ENCODE results near the gene AATK. TPM values are rescaled to one million over a fixed set of nuclear protein-coding genes. Genes with fewer than 3 reads are reported as not detected.

Gene AATK
- polyA plus RNA-seq, 1 donor (not counting 4 experiments of a cell fraction or from before 2014, with no cell fraction given), result 0.16 TPM

GRCh38 chr17:81095383-81095762 lies 70.6 kb downstream of the AATK start:
- no peaks in the 10 kb centered on the region for H3K9me3 ChIP-seq (ENCODE audit: control insufficient read depth, low read depth, low read length)
- dilution Hi-C loops (cut with MboI; ENCODE audit: extremely low pct_ligation_motif_present, low sequenced_read_pairs), result no loop called here
- peaks cover 72% of the 10 kb centered on the region for H3K4me1 ChIP-seq (ENCODE audit: control insufficient read depth, extremely low read depth, insufficient read depth, low read length)
- peak overlapping the region; percentile 97 for H3K27ac ChIP-seq (ENCODE audit: control insufficient read depth, insufficient read depth, low read length)
- no peaks in the 10 kb centered on the region for H3K27me3 ChIP-seq (ENCODE audit: control insufficient read depth, extremely low read depth, insufficient read depth, low read length)
- peaks cover 8% of the 10 kb centered on the region for H3K9me1 ChIP-seq (ENCODE audit: control insufficient read depth, extremely low read depth, insufficient read depth, low read length)
- H3K4me2 ChIP-seq (ENCODE audit: control insufficient read depth, extremely low read depth, insufficient read depth, low read depth, low read length), result peak overlapping the region; percentile 72
- TF ChIP-seq CTCF (optimal IDR thresholded peaks at IDR 0.05 in 1 of 3, IDR thresholded peaks at IDR 0.05 in 1 of 3, conservative IDR thresholded peaks at IDR 0.05 in 1 of 3; ENCODE audit: extremely low read depth in 1 of 3, insufficient read depth in 2 of 3, low read length in 3 of 3), result no peak
- no peak for TF ChIP-seq EZH2 (IDR thresholded peaks at IDR 0.05; ENCODE audit: low read length)
- DNase-seq (ENCODE audit: low read depth, low spot score) (no peak), FAIRE-seq (no peak)
- H2AFZ ChIP-seq (ENCODE audit: control insufficient read depth, low read length), result no peak overlapping the region
- peaks cover 6% of the 10 kb centered on the region for H3K79me2 ChIP-seq (ENCODE audit: control insufficient read depth, insufficient read depth, low read length)
- H3K36me3 ChIP-seq (ENCODE audit: control insufficient read depth in 2 of 2, extremely low read depth in 1 of 2, insufficient read depth in 2 of 2, low read length in 2 of 2), result peaks cover 17 to 48% of the 10 kb centered on the region in 2 experiments
- peak overlapping the region in 1 of 3 experiments; percentile 44 for H3K4me3 ChIP-seq (ENCODE audit: control insufficient read depth in 2 of 3, extremely low read depth in 1 of 3, insufficient read depth in 2 of 3, low read depth in 1 of 3, low read length in 3 of 3)
- no peaks in the 10 kb centered on the region for H4K20me1 ChIP-seq (ENCODE audit: control insufficient read depth, extremely low read depth, insufficient read depth, low read length)
- peak overlapping the region; percentile 89 for H3K9ac ChIP-seq (ENCODE audit: control insufficient read depth, extremely low read depth, insufficient read depth, low read length)

- H3K9me3 ChIP-seq (ENCODE audit: control insufficient read depth, low read depth, low read length), result no peaks in the 10 kb centered on the region
- DNase-seq (ENCODE audit: low read depth, low spot score) (peak; percentile 98), FAIRE-seq (peak; percentile 99)
- peaks cover 12 to 49% of the 10 kb centered on the region in 2 experiments for H3K36me3 ChIP-seq (ENCODE audit: control insufficient read depth in 2 of 2, extremely low read depth in 1 of 2, insufficient read depth in 2 of 2, low read length in 2 of 2)
- peak overlapping the region in 1 of 3 experiments; percentile 44 for H3K4me3 ChIP-seq (ENCODE audit: control insufficient read depth in 2 of 3, extremely low read depth in 1 of 3, insufficient read depth in 2 of 3, low read depth in 1 of 3, low read length in 3 of 3)
- dilution Hi-C loops (cut with MboI; ENCODE audit: extremely low pct_ligation_motif_present, low sequenced_read_pairs), result no loop called here
- peak overlapping the region; percentile 97 for H3K27ac ChIP-seq (ENCODE audit: control insufficient read depth, insufficient read depth, low read length)
- no peaks in the 10 kb centered on the region for H3K27me3 ChIP-seq (ENCODE audit: control insufficient read depth, extremely low read depth, insufficient read depth, low read length)
- H2AFZ ChIP-seq (ENCODE audit: control insufficient read depth, low read length), result no peak overlapping the region
- TF ChIP-seq EZH2 (IDR thresholded peaks at IDR 0.05; ENCODE audit: low read length) (no peak), CTCF (optimal IDR thresholded peaks at IDR 0.05 in 1 of 3, IDR thresholded peaks at IDR 0.05 in 1 of 3, conservative IDR thresholded peaks at IDR 0.05 in 1 of 3; ENCODE audit: extremely low read depth in 1 of 3, insufficient read depth in 2 of 3, low read length in 3 of 3) (no peak)
- H4K20me1 ChIP-seq (ENCODE audit: control insufficient read depth, extremely low read depth, insufficient read depth, low read length), result no peaks in the 10 kb centered on the region
- H3K9ac ChIP-seq (ENCODE audit: control insufficient read depth, extremely low read depth, insufficient read depth, low read length), result peak overlapping the region; percentile 89
- H3K4me1 ChIP-seq (ENCODE audit: control insufficient read depth, extremely low read depth, insufficient read depth, low read length), result peaks cover 79% of the 10 kb centered on the region
- peak overlapping the region; percentile 72 for H3K4me2 ChIP-seq (ENCODE audit: control insufficient read depth, extremely low read depth, insufficient read depth, low read depth, low read length)
- H3K79me2 ChIP-seq (ENCODE audit: control insufficient read depth, insufficient read depth, low read length), result peaks cover 8% of the 10 kb centered on the region
- H3K9me1 ChIP-seq (ENCODE audit: control insufficient read depth, extremely low read depth, insufficient read depth, low read length), result peaks cover 8% of the 10 kb centered on the region
Measured at GRCh38 chr17:81094509-81095382, 71.3 kb downstream of the AATK start.

Measured in keratinocyte (primary cell).